Right renal cortex interstitium (tissue), 3 donors: Measurements from ENCODE around the gene SRSF4. TPM values are rescaled to one million over a fixed set of nuclear protein-coding genes. Genes with fewer than 3 reads are reported as not detected.

ENCODE experiments used
- DNase-seq, 3 donors: peaks; one replicate each; pipeline ENCODE4 v3.0.0-alpha.2; 2013; ENCODE audit warnings: low read depth in 3 of 3, low spot score in 2 of 3
- polyA plus RNA-seq, 3 donors: library from polyadenylated mRNA; unstranded; fragments of 120-200 nt; gene quantifications; one replicate each; pipeline ENCODE4 v1.2.1, GENCODE V29; 2013; ENCODE audit not compliant: insufficient read length in 3 of 3

SRSF4 gene
- polyA plus RNA-seq, 3 donors = 97.1 to 106 (median 98.5) TPM

DNA sequence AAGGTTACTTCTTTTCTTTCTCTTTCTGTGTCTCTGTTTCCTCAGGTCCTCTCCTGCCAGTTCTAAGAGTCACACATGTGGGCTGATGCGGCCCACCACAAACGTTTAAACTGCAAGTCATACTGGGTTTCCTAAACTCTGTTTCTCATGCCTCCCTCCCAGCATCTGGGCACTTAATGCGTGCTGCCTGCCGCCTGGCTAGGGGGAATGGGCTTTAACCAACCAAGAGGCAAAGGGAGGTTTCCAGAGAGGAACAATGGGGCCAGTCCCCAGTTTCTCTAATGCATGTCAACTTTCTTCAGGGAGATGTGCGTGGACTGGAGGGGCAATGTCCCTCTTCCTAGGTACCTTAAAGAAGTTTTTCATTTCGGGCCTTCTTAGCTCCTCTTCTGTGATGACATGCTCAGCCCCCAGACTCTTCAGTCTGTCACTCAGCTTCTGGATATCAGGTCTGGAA lies 19.9 kb upstream of the SRSF4 start:
- no peak for DNase-seq

DNA sequence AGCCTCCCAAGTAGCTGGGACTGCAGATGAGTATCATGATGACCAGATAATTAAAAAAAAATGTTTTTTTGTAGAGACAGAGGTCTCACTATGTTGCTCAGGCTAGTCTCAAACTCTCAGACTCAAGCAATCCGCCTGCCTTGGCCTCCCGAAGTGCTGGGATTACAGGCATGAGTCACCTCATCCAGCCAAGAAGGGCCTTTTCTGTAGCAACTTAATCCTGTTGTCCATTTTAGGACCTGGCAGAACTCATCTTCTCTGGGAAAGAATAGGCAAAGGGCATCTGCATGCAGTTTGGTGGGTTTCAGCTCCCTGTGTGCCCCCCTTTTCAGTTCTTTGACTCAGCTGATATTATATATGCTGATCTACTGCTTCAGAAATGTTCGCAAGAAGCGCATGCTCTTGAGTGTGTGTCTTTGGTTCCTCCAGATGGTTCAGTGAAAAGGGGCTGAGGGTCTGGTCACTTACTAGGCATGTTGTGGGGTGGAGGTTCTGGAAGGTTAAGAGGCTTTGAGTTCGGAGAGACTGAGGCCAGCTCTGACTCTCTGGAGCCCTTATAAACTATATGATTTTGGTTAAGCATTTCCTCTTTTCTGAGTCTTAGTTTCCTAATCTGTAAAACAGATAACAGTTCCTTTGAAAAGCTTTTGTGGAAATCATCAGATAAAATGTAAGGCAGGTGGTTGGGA lies 19.4 kb upstream of the SRSF4 start:
- no peak for DNase-seq

DNA sequence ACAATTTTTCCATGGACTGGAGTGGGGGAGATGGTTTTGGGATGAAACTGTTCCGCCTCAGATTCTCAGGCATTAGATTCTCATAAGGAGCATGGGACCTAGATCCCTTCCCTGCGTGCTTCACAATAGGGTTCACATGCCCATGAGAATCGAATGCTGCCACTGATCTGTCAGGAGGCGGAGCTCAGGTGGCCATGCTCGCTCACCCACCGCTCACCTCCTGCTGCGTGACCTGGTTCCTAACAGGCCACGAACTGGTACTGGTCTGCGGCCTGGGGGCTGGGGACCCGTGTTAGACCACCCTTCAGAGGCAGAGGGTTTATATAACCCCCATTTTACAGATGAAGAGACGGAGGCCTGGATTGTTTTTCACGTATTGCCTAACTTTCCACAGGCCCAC lies 16.3 kb upstream of the SRSF4 start:
- DNase-seq = no peak

DNA sequence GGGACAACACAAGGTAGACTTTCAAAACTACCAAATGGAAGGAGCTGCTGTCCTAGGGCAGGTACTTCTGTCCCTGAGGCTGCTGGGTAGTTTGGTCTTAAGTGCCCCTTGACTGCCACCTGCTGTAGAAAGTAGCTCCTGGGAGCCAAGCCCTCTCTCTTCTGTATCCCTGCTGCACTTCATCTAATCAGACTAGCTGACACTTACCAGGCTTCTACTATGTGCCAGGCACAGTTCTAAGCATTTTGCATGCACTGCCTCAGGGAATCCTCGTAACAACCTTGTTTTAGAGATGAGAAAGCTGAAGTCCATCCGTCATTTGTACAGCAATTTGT lies 15.9 kb upstream of the SRSF4 start:
- no peak for DNase-seq

DNA sequence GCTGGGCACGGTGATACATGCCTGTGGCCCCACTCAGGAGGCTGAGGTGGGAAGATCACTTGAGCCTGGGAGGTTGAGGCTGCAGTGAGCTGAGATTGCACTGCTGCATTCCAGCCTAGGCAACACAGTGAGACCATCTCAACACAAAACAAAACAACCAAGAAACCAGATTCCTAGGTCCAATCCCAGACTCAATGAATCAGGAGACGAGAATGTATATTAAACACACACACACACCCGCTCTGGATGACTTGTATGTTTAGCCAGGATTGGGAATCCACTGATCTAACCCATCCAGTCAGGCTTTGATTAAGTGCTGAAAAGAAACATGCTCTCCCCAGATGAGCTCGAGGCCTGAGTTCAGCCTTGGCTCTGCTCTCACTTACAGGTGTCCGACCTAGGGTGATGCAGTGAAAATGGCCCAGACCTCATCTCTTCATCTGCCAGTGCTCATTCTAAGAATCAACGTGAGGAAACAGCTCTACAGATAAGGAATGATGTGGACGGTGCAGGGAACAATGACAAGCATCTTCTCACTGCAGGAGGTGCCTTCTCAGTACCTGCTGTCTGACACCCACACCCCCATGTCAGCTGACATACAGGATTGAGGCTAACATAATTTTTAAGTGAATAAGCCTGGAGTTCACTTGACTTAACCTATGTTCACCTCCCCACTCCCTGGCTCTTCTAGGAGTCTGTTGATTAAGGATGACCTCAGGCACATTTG lies 15.3 kb upstream of the SRSF4 start:
- DNase-seq = no peak

DNA sequence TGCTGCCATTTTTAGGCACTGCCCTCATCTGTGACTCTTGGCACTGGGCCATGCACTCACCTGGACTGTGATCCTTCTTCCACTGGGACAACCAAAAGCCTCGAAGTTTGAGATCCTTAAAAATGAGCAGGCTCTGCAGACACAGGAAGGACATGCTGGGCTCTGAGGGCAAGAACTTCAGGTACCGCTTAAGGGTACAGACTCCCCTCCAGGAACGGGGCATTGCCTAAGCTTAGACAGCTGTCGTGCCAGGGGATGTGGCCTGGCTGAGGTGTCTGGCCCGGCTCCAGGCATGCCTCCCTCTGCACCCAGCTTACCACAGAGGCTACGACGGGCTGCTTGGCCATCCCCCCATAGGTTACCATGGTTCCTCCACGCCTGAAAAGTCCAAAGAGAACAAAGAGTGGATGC lies 14.2 kb upstream of the SRSF4 start:
- no peak for DNase-seq

DNA sequence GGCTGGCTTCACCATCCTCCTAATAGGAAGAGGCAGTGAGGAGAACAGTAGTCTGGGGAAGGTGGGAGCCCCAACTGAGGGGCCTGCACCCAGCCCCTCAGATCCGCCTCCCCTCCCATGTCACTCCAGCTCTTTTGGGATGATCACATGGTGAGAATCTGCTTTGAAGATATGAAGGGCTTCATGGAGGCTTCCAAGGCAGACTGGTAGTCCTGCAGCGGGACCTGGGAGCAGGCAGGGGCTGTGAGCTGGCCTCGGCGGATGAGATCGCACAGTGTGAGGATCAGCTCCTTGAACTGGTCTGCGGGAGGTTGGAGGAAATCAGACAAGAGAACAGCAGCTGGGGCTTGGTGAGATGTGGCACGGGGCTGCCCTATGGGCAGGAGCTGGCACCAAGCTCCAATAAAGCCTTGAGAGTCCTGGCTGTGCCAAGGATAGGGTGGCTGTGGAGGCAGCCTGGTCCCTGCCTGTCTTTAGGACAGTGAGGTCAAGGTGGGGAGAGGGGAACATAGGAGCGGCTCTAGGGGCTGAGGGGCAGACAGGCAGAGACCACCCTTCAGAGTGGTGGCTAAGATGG lies 12.3 kb upstream of the SRSF4 start:
- no peak for DNase-seq

DNA sequence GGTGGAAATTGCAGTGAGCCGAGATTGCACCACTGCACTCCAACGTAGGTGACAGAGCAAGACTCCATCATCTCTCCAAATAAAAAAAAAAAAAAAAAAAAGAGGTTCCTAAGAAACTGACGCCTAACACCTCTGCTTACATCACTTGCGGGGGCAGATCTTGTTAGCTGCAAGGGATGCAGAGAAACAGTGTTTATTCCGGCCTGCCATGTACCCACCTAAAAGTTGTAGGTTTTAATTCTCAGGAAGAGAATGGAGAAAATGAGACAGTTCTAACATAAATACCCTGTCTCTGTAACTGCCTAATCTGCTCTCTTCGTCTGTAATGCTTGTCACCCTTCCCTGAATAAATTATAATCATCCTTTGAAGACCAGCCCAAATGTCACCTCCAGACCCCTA lies 9.0 kb upstream of the SRSF4 start:
- no peak for DNase-seq

DNA sequence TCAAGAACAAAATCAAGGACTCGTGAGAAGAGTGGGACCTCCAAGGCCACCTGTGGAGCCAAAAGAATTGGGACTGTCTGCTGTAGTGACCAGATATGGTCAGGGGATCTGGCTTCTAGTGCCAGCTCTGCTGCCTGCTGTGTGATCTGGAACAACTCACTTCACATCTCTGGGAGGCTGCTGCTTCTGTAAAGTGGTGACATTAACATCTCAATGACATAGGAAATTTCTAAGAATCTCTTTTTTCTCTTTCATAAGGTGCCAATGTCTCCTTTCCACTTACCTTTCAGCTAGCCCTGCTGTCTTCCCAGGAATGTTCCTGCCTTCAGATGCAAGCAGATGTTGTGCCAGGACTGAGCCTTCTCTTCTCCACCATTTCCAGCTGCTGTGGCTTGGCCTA lies 5.0 kb upstream of the SRSF4 start:
- no peak for DNase-seq

DNA sequence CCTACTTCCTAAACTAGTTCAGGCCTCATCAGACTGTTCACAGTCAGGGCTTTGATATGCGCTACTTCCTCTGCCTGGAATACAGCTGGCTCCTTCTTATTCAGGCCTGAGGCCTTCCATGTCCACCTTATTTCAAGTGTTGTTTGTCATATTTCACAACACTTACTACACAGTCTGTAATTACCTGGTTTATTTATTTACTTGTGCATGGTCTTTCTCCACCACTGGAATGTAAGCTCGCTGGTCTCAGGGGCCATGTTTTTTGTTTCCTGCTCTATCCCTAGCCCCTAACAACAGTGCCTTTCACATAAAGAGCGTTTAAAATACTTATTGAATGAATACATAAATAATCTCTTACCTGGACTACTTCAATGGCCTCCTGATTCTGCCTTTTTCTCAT lies 4.6 kb upstream of the SRSF4 start:
- no peak for DNase-seq

DNA sequence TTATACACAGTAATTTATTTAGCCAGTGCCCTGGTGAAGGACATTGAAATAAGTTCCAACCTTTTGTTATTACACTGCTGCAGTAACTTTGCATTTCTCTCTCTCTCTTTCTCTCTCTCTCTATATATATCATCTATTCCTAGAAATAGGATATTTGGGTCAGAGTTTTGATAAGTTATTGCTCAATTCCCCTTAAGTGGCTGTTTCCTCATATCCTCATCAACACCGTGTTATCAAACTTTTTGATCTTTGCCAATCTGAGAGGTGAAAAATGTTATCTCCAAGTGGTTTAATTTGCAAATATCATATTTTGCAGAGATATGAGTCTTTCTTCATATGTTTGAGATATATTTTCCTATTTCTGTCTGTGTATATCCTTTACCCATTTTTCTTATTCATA lies 1.6 kb upstream of the SRSF4 start:
- no peak for DNase-seq

DNA sequence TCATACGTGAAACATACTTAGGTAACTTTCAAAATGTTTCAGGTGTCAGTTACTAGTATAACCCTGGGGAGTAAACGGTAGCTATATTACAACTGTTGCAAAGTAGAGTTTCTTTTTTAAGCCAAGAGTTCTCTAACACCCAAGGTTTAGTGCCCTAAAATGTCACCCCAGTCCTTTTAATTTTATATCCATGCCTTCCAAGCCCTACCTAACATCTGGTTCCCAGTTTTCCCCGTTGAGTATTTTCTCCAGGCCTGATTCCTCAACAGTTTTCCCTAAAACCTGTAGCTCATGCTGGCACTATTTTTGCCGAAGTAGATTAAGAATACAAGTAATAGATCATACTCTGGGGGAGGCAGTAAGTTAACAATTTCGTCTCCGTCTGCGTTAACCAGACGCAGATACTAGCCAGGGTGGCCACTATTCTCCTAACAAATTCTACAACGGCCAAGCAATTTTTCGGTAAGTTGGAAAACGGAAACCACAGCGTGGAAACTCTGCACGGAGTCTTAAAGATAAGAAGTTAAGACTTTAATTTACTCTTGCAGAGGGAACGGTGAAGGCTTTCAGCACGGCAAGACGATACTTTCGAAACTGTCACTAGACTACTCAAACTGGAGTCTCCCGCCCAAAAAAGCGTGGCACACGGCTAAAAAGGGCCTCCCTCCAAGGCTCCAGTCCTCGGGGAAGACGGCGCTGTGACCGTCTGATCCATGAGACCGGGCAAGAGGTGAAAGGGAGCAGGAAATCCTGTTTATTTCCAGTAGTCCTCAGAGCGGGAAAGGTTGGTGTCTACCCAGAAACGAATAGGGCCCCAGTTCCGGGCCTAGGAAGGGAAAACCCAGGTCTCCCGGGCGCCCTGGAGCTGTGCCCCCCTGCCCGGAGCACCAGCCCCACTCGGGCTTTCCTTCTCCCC lies 945 bp downstream of the SRSF4 start:
- no peak for DNase-seq

DNA sequence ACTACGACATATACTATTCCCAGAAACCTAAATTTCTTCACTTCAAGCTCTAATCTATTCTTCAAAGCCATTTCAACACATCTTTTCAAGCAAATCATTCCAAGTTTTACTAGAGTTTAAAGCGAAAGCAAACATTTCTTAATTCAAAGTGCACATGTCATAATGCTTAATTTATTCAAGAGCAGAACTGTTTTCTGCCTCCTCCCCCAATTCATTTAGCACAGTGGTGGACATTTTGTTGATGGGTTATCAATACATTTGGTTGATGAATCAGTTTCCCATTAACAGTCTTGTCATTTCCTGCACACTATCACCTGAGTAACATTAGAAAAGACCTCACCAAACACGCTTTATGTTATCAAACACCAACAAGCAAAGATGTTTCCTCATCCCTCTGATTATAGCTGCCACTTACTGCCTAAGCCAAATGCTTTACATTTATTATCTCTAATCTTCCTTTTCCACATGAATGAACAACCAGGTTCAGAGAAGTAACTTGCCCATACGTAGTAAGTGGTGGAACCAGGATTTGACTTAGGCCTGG lies 2.0 kb downstream of the SRSF4 start:
- DNase-seq = no peak

DNA sequence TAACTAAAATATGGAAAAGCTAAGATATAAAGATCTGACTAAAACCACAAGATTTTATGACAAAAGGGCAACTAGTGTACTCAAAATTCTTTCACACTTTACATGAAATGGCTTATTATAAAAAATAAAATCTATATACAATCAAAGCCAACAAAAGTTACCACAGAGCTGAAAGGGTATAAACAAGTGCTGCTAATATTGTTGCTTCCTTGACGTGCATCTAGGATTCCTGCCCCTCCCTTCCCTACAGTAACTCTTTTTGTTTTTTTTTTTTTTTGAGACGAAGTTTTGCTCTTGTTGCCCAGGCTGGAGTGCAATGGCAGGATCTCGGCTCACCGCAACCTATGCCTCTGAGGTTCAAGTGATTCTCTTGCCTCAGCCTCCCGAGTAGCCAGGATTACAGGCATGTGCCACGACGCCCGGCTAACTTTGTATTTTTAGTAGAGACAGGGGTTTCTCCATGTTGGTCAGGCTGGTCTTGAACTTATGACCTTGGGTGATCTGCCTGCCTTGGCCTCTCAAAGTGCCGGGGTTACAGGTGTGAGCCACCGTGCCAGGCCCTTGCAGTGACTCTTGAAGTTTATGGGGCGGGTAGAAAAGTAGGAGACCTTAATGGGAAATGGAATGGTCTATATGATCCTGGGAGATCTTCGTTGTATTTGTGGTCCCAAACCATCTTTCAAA lies 4.5 kb downstream of the SRSF4 start:
- no peak for DNase-seq

DNA sequence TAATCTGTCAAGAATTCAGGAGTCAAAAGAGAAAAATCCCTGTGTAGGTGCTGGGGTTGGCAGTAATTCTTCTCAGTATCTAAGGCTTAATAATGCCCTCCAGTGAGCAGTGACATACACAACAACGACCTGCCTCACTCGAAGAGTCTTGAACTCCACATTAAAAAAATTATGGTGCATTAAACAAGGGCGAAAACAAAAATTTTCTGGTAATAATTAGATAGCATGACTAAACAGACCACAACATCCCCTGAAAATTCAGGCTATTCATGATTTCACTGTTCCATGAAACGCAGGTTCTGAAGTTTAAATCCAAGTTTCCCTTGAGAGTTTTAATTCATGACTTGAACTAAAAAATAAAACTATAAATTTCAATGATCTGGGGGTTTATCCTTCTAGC lies 5.1 kb downstream of the SRSF4 start:
- DNase-seq = no peak

DNA sequence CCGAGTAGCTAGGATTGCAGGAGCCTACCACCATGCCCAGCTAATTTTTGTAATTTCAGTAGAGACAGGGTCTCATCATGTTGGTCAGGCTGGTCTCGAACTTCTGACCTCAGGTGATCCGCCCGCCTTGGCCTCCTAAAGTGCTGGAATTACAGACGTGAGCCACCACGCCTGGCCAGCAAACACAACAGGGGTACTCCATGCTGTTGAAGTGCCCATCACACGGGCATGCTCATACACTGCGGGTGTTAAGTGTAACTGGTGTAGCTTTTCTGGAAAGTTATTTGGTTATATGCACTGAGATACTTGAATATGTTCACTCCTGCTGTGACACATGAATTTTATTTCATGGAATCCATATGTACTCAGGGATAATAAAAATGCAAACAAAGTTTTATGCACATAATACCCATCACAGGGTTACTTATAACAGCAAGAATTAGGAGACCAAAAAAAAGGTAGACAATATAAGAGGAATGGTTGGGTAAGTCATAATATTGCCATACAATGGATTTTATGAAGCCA lies 9.2 kb downstream of the SRSF4 start:
- DNase-seq = no peak

DNA sequence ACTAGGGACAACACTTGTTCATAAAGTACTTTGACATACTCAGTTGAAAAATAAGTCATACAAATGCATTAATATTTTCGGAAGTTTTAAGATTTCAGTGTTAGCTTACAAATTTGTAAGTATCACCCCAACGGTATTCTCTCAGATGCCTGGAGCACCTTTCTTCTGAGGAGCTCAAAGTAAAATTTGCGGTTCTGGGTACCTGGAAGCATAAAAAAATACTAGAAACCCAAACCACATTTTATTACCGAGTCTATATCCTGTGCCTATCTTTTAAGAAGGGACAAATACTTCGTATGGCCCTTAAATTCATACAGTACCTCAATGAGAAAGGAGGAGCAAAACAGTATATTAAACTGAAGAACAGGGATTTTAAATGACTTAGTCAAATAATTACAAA lies 10.2 kb downstream of the SRSF4 start:
- DNase-seq = no peak

DNA sequence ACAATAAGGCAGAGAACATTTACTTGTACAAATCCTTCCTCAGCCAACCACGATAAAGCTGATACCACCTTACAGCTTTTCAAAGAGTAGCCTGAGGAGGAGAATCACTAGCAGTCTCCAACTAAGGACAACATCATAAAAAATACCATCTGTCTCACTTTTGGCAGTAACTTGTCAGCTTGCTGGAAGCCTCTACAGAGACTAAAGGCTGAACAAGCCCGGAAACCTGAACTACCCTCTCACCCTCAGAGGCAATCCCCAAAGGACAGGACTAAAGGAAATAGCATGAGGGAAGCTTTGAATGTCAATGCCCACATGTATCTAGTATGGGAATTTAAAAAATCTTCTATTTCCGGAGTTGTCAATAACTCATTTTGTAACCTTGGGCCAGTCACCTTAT lies 10.6 kb downstream of the SRSF4 start:
- no peak for DNase-seq

DNA sequence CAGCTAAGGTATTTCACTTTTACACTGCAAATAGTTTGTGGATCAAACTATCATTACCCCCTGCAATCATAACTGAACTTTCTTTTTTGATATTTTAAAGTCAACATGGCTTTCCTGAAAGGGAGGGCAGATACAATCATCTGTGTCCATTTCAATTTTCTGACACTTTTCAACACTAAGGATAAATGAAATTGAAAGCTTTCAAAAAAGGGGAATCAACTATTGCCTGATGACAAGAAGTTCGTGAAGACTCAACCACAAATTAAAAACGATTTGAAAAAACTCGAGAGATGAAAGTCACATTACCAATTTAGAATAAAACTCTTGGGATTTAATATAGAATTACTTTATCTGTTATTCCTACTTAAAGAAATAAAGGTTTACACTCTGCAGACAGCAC lies 11.7 kb downstream of the SRSF4 start:
- no peak for DNase-seq

DNA sequence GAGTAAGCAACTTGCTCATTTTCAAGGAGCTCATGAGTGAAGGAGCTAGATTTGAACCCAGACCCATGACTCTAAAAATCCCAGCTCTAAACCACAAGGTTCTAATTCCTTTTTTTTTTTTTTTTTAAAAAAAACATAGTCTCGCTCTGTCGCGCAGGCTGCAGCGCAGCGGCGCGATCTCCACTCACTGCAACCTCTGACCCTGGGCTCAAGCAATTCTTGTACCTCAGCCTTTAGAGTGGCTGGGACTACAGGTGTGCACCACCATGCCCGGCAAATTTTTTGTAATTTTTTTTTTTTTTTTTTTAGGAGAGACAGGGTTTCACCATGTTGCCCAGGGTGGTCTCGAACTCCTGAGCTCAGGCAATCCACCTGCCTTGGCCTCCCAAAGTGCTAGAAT lies 13.8 kb downstream of the SRSF4 start:
- DNase-seq = no peak
